ENCODE measurements around the gene VWA5B2. TPM values are rescaled to one million over a fixed set of nuclear protein-coding genes. Genes with fewer than 3 reads are reported as not detected.

Gene VWA5B2
- total and polyA plus RNA-seq, 2 of the 13 experiments (the other 11 are each of a cell fraction or from before 2014, with no cell fraction given) = 0.03 to 0.04 TPM

DNA sequence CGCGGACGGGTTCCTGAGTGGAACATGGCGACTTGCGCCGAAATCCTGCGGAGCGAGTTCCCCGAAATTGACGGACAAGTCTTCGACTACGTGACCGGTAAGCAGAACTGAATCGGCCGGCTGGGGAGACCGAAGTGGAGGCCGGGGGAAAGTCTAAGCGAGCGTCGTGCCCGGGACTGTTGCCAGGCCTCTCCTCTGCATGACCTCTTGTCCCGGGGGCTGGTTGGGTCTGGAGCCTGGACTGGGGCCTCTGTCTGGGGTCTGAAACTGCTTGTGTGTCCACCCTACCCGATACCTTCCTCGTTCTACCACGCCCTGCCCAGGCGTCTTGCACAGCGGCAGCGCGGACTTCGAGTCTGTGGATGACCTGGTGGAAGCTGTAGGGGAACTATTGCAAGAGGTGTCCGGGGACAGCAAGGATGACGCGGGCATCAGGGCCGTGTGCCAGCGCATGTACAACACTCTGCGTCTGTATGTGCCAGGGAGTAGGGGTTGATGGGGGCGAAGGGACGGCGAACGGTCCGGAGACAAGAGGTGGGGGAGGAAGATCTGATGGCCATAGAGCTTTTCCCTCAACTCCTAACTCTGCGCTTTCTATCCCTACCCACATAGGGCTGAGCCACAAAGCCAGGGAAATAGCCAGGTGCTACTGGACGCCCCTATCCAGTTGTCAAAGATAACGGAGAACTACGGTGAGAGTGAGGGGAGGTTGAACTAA lies 43.0 kb upstream of the VWA5B2 start, which contains the start of gene ABCF3 (continued):
- TF ChIP-seq TP53 (CRISPR knock-in tag; conservative IDR thresholded peaks at IDR 0.05) (no peak), SPEN (CRISPR knock-in tag; IDR thresholded peaks at IDR 0.05; ENCODE audit: low read depth) (peak; percentile 16; the same call in 1 of the 2 replicates), ZNF296 (CRISPR knock-in tag; conservative IDR thresholded peaks at IDR 0.05) (no peak), CREB1 (IDR thresholded peaks at IDR 0.05) (no peak), CREB1 (CRISPR knock-in tag; IDR thresholded peaks at IDR 0.05) (no peak; the same call in 1 of the 2 replicates), ETV5 (CRISPR knock-in tag; IDR thresholded peaks at IDR 0.05; ENCODE audit: borderline replicate concordance) (no peak), DNMT3B (CRISPR knock-in tag; conservative IDR thresholded peaks at IDR 0.05) (no peak), NPAS2 (CRISPR knock-in tag; IDR thresholded peaks at IDR 0.05; ENCODE audit: borderline replicate concordance) (no peak), TBX2 (CRISPR knock-in tag; IDR thresholded peaks at IDR 0.05; ENCODE audit: borderline replicate concordance) (no peak)
- TF ChIP-seq, protein P1, sequence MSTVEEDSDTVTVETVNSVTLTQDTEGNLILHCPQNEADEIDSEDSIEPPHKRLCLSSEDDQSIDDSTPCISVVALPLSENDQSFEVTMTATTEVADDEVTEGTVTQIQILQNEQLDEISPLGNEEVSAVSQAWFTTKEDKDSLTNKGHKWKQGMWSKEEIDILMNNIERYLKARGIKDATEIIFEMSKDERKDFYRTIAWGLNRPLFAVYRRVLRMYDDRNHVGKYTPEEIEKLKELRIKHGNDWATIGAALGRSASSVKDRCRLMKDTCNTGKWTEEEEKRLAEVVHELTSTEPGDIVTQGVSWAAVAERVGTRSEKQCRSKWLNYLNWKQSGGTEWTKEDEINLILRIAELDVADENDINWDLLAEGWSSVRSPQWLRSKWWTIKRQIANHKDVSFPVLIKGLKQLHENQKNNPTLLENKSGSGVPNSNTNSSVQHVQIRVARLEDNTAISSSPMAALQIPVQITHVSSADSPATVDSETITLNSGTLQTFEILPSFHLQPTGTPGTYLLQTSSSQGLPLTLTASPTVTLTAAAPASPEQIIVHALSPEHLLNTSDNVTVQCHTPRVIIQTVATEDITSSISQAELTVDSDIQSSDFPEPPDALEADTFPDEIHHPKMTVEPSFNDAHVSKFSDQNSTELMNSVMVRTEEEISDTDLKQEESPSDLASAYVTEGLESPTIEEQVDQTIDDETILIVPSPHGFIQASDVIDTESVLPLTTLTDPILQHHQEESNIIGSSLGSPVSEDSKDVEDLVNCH (CRISPR knock-in tag; IDR thresholded peaks at IDR 0.05) = 0 out of 2 replicates have a peak, but pooled peaks have one; percentile 37
- TF ChIP-seq, protein P2, sequence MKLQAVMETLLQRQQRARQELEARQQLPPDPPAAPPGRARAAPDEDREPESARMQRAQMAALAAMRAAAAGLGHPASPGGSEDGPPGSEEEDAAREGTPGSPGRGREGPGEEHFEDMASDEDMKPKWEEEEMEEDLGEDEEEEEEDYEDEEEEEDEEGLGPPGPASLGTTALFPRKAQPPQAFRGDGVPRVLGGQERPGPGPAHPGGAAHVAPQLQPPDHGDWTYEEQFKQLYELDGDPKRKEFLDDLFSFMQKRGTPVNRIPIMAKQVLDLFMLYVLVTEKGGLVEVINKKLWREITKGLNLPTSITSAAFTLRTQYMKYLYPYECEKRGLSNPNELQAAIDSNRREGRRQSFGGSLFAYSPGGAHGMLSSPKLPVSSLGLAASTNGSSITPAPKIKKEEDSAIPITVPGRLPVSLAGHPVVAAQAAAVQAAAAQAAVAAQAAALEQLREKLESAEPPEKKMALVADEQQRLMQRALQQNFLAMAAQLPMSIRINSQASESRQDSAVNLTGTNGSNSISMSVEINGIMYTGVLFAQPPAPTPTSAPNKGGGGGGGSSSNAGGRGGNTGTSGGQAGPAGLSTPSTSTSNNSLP (IDR thresholded peaks at IDR 0.05; ENCODE audit: low read depth, low read length) = no peak
- TF ChIP-seq, protein P3, sequence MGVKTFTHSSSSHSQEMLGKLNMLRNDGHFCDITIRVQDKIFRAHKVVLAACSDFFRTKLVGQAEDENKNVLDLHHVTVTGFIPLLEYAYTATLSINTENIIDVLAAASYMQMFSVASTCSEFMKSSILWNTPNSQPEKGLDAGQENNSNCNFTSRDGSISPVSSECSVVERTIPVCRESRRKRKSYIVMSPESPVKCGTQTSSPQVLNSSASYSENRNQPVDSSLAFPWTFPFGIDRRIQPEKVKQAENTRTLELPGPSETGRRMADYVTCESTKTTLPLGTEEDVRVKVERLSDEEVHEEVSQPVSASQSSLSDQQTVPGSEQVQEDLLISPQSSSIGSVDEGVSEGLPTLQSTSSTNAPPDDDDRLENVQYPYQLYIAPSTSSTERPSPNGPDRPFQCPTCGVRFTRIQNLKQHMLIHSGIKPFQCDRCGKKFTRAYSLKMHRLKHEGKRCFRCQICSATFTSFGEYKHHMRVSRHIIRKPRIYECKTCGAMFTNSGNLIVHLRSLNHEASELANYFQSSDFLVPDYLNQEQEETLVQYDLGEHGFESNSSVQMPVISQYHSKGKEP (CRISPR knock-in tag; IDR thresholded peaks at IDR 0.05) = no peak
- TF ChIP-seq, protein P4, sequence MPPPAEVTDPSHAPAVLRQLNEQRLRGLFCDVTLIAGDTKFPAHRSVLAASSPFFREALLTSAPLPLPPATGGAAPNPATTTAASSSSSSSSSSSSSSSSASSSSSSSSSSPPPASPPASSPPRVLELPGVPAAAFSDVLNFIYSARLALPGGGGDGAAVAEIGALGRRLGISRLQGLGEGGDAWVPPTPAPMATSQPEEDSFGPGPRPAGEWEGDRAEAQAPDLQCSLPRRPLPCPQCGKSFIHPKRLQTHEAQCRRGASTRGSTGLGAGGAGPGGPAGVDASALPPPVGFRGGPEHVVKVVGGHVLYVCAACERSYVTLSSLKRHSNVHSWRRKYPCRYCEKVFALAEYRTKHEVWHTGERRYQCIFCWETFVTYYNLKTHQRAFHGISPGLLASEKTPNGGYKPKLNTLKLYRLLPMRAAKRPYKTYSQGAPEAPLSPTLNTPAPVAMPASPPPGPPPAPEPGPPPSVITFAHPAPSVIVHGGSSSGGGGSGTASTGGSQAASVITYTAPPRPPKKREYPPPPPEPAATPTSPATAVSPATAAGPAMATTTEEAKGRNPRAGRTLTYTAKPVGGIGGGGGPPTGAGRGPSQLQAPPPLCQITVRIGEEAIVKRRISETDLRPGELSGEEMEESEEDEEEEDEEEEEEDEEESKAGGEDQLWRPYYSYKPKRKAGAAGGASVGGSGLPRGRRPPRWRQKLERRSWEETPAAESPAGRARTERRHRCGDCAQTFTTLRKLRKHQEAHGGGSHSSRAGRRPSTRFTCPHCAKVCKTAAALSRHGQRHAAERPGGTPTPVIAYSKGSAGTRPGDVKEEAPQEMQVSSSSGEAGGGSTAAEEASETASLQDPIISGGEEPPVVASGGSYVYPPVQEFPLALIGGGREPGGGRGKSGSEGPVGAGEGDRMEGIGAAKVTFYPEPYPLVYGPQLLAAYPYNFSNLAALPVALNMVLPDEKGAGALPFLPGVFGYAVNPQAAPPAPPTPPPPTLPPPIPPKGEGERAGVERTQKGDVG (CRISPR knock-in tag; IDR thresholded peaks at IDR 0.05; ENCODE audit: borderline replicate concordance) = no peak
- TF ChIP-seq, protein P5, sequence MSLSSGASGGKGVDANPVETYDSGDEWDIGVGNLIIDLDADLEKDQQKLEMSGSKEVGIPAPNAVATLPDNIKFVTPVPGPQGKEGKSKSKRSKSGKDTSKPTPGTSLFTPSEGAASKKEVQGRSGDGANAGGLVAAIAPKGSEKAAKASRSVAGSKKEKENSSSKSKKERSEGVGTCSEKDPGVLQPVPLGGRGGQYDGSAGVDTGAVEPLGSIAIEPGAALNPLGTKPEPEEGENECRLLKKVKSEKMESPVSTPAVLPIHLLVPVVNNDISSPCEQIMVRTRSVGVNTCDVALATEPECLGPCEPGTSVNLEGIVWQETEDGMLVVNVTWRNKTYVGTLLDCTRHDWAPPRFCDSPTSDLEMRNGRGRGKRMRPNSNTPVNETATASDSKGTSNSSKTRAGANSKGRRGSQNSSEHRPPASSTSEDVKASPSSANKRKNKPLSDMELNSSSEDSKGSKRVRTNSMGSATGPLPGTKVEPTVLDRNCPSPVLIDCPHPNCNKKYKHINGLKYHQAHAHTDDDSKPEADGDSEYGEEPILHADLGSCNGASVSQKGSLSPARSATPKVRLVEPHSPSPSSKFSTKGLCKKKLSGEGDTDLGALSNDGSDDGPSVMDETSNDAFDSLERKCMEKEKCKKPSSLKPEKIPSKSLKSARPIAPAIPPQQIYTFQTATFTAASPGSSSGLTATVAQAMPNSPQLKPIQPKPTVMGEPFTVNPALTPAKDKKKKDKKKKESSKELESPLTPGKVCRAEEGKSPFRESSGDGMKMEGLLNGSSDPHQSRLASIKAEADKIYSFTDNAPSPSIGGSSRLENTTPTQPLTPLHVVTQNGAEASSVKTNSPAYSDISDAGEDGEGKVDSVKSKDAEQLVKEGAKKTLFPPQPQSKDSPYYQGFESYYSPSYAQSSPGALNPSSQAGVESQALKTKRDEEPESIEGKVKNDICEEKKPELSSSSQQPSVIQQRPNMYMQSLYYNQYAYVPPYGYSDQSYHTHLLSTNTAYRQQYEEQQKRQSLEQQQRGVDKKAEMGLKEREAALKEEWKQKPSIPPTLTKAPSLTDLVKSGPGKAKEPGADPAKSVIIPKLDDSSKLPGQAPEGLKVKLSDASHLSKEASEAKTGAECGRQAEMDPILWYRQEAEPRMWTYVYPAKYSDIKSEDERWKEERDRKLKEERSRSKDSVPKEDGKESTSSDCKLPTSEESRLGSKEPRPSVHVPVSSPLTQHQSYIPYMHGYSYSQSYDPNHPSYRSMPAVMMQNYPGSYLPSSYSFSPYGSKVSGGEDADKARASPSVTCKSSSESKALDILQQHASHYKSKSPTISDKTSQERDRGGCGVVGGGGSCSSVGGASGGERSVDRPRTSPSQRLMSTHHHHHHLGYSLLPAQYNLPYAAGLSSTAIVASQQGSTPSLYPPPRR (CRISPR knock-in tag; IDR thresholded peaks at IDR 0.05; ENCODE audit: borderline replicate concordance) = no peak

All from HepG2 (cell line).